Measurements from ENCODE around the gene IMPDH2.

Gene IMPDH2

GRCh38 chr3:49005303-49005680 is 23.9 kb downstream of the IMPDH2 start:
- ATAC-seq: no peak

DNA sequence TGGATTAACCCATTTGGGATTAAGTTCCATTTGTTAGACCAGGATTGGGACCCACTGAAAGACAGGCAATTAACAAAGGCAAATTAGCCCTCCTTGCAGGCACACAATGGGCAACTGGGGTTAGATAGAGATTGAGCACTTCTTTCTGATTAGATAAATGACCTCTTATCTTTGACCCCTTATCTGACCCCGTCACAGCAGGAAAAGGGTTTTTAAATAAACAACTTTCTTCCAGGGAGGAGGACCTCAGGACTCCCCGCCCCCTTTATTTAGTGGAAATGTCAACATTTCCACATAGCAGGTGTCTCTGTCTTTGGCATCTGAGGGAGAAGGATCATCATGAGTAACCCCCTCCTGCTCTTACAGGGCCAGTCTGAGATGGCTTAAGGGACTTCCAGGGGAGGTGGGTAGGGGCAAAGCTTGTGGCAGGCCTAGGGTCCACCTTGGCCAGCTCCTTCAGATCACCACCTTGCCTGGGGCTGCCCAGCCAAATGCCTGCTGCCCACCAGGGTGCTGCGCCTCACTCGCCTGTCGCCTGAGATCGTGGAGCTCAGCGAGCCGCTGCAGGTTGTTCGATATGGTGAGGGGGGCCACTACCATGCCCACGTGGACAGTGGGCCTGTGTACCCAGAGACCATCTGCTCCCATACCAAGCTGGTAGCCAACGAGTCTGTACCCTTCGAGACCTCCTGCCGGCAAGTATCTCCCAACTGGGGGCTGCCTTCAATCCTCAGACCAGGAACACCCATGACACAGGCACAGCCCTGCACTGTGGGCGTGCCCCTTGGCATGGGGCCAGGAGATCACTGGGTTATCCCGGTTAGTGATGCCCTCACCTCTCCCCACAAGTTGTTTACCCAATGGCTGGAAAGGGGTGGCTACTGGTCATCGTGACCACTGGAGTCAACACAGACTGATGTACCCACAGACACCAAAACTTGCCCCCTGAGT is 24.6 kb downstream of the IMPDH2 start:
- no peak for ATAC-seq

DNA sequence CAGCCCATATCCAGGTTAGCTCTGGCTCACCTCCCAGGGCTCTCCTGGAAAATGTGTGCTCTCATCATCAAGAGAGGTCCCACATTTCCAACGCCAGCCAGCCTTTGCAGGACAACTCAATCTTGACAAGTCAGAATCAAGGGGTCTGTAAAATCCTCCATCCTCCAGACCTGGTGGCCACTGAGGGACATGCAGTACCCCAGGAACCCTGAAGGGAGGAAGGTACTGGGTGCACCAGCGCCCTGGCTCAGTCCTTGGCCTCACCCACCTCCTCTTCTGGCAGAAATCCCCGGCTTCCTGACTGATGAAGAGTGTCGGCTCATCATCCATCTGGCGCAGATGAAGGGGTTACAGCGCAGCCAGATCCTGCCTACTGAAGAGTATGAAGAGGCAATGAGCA is 28.0 kb downstream of the IMPDH2 start:
- no peak for ATAC-seq

DNA sequence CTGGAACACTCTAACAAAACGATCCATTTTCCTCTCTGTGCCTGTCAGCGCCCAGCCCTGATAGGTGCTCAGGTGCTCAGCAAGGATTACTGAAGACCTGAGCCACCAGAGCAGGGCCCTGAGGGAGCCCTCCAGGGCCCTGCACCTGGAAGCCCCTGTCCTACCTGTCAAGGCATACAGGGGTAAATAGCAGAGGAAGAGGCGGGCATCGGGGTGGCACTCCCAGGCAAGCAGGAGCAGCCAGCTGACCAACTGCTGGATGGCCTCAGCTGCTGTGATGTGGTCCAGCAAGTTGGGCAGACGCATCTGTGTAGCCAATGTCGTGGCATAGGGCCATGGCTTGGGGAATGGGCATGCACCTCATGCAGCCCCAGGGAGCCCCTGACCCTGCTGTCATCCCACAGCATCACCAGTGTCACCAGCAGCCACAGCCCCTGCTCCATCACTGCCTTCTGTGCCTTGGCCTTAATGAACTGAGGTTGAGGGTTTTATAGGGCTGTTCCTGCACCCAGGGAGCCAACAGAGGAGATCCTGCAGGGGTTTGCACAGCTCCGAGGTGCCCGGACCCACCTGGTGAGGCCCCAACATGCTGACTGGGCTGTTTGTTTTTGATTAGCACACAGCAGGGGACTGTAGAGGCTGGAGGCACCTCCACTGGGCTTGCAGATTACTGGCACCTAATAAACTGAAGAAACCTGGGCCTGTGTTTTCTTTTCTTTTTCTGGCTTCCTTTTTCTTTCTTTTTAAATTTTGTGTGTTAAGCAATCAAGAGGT is 29.9 kb downstream of the IMPDH2 start:
- no peak for ATAC-seq

GRCh38 chr3:48997714-48998637 is 31.2 kb downstream of the IMPDH2 start:
- ATAC-seq: no peak

DNA sequence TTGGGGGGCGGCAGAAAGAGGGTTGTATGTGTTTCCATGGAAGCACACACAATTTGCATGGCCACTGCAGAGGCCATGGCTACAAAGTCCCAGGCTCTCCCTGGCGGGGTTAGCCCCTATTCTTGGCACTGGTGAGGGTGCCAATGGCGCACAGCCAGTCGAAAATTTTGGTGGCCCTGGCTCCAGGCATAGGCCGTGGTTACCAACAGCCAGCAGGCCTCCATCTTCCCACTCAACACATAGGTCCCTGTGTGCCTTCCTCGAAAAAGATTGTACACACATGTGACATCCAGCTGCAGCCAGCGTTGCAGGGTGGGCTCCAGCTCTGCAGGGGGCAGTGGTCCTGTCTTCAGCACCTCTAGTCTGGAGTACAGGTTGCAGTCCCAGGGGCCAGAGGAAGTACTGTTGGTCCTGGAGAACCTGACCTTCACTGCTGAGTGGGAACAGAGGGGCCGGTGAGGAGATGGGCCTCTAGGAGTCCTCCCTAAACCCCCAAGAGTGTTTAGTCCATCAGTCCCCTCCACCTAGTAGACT is 32.0 kb downstream of the IMPDH2 start:
- ATAC-seq: no peak

DNA sequence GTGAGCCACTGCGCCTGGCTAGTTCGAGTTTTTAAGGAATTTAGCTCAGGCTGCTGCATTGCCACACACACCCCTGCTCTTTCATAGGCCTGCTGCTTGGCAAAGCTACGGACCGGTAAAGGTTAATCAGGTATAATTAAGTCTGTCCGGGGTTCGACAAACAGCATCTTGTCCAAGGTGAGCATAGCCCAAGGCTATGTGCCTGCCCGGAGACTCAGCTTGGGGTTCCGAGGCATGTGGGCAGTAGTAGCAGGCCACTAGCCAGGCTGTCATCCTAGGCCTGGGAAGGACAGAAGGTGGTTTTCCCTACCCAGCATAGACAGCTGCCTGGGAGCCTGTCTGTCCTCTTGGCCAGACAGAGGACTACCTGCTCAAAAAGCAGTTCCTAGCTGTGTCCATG is 32.6 kb downstream of the IMPDH2 start:
- ATAC-seq: no peak

DNA sequence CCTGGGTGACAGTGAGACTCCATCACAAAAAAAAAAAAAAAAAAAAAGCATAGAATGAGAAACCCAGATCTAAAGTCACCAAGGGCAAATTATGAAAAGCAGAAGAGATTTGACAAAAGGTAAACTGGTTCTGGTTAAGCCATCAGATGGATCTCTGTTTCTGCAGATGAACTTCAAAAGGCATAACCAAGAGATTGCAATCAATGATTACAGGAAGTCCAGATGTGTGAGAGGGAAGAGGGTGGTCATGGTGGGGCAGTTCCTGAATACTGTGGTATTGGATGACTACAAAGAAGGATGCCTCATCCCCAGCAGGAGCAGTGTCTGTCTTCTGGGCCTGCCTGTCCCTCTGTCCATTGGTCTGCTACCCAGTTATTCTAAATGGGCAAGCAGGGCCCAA is 35.4 kb downstream of the IMPDH2 start:
- ATAC-seq: no peak

- no peak for ATAC-seq
These were observed 37.2 kb downstream of the IMPDH2 start for GRCh38 chr3:48991851-48992545.

- peak; percentile 8 to 21 for ATAC-seq
These were observed 38.3 kb downstream of the IMPDH2 start for GRCh38 chr3:48990636-48991469.

- peak; percentile 78 to 80 for ATAC-seq
These were observed 39.2 kb downstream of the IMPDH2 start, which contains the start of gene P4HTM for GRCh38 chr3:48989796-48990635. Gene P4HTM, plus strand, starts transcription at chr3:48990241. Its CDS starts 16 bp downstream, at chr3:48990257.

DNA sequence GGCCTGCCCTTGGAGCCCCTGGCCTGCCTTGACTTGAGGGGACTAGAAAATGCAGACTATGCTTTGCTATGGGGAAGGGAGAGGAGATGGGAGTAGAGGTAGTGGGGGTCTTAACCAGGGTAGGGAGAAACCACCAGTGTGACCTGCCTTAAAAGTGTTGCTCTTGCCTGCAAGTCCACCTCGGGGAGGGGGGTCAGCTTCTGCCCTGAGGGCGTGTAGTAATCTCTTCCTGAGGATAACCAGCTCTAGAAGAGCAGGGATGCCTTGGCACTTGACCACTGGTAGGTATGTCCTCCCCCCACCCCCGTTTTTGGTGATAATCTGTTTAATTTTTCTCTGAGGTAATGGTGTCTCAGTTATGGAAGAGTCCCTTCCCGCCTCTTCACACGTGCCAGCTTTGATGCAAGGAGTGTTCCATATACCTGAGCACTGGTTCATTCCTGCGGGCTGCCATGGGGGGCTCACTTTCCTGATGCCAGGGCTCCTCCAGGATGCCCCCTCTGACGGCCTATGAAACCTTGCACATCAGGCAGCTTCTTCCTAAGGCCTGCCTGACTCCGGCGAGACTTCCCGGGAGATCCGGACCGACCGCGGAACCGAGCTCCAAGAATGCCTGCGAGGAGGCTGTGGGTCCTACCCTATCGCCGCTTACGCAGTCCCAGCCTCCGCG is 39.9 kb downstream of the IMPDH2 start:
- ATAC-seq: no peak

GRCh38 chr3:48985831-48986376 is 43.3 kb downstream of the IMPDH2 start:
- ATAC-seq: no peak

- ATAC-seq: no peak
These were observed 44.5 kb downstream of the IMPDH2 start for GRCh38 chr3:48984663-48985062.

DNA sequence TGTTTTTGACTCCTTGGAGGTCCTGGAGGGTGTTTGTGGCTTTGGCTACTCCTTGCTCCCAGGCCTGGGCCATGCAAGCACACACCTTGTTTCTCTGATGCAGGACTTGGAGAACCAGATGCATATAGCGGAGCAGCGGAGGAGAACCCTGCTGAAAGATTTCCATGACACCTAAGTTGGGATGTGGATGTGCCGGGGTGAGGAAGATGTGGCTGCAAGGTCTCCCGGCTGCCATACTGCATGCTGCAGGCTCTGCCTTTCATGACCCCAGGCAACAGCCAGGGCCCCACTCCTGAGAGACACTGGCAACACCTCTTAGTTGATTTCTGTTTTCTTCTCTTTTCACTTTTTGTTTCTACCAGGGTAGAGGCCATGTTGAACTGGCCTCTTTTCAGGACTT is 46.1 kb downstream of the IMPDH2 start:
- ATAC-seq: no peak

DNA sequence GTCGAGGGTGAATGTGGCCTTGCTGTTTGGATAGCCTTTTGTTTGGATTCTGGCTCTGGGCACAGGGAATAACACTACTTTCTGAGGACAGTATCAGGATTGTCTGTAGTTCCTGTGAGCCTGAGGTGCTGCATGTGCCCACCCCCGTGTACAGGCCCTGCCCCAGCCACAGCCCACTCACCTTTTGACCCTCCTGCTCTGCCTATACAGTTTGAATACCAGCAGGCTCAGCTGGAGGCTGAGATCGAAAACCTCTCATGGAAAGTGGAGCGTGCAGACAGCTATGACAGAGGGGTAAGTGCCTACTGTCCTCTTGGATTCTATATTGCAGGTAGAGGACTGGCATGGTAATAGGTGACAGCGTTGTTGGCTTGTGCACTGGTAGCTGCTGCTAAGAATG is 46.5 kb downstream of the IMPDH2 start:
- no peak for ATAC-seq

- no peak for ATAC-seq
These were observed 47.2 kb downstream of the IMPDH2 start for GRCh38 chr3:48982016-48982415.

DNA sequence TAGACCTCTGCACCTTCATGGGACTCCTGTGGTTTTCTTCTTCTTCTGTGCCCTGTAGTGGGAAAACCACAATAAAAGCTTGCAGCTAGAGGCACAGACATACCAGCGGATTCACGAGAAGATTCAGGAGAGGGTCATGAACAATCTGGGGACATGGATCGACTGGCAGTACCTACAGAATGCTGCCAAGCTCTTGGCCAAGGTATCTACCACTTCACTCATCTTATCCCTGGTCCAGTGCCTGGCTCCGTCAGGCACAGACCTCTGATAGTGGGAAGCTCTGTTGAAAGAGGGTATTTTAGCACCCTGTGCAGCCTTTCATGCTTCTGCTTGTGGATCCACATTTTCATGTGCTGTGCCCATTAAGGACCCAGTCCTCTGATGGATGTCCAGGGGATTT is 48.9 kb downstream of the IMPDH2 start:
- ATAC-seq: no peak

DNA sequence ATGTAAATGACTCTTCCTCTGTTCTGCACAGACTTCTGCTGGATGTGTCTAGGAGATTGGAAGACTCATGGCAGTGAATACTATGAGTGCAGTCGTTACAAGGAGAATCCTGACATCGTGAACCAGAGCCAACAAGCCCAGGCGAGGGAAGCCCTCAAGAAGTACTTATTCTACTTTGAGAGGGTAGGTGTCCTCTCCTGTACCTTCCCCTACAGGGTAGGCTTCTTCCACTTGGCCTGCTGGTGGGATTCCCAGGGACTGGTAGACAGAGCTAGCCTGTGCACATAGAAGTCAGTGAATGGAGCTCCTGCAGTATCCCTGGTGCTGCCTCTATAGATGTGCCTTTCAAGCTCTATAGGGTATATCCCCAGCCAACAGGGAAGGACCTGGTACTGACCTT is 49.7 kb downstream of the IMPDH2 start:
- no peak for ATAC-seq
